Natural killer cell treated with Interleukin-12 subunit alpha and Interleukin-12 subunit beta and Interleukin-15 and Interleukin-18, amount 100 ng/mL, for 72 hours (primary cell): Measurements from ENCODE around the gene SYT7. TPM values are rescaled to one million over a fixed set of nuclear protein-coding genes. Genes with fewer than 3 reads are reported as not detected.

Experiments used
- ATAC-seq, 2 donors: fragments of 150-1000 bp; cut with Tn5 transposase in 1 of 2; sonication (Bioruptor Pico), chemical (Tn5 transposase) in 1 of 2; 2 replicates each; pipeline ENCODE4 v1.10.0; 2021
- DNase-seq: peaks from one replicate; pipeline ENCODE4 v3.0.0; 2022; ENCODE audit warnings: low spot score
- H3K27ac Mint-ChIP-seq, 2 donors: 1 replicate in 1 of 2; 2 replicates in 1 of 2; pipeline ENCODE4 v1.8.0; 2022; ENCODE audit warnings: mixed read lengths in 2 of 2, mild to moderate bottlenecking in 1 of 2, moderate library complexity in 1 of 2
- H3K27me3 Mint-ChIP-seq, 2 donors: 1 replicate in 1 of 2; 2 replicates in 1 of 2; pipeline ENCODE4 v1.8.0; 2022; ENCODE audit warnings: mixed read lengths in 2 of 2
- H3K36me3 Mint-ChIP-seq: one replicate; pipeline ENCODE4 v1.8.0; 2022; ENCODE audit warnings: mixed read lengths
- H3K4me1 Mint-ChIP-seq, 2 donors: 1 replicate in 1 of 2; 2 replicates in 1 of 2; pipeline ENCODE4 v1.8.0; 2022; ENCODE audit warnings: low read depth in 2 of 2, mixed read lengths in 2 of 2, mild to moderate bottlenecking in 1 of 2
- H3K4me3 Mint-ChIP-seq: one replicate; pipeline ENCODE4 v1.8.0; 2022; ENCODE audit warnings: mixed read lengths
- H3K9me3 Mint-ChIP-seq: 2 replicates; pipeline ENCODE4 v1.8.0; 2022; ENCODE audit warnings: mixed read lengths
- total RNA-seq, 2 donors: library from RNA; stranded (reverse); gene quantifications; one replicate each; pipeline ENCODE4 v1.2.3, GENCODE V29; 2022

The SYT7 gene
- total RNA-seq, 2 donors from 2014 or later: not detected

- Mint-ChIP-seq H3K36me3 (no peaks in the 10 kb centered on the region), H3K27ac (no peak overlapping the region), H3K4me1 (peaks cover 14 to 19% of the 10 kb centered on the region in 2 donors), H3K9me3 (no peaks in the 10 kb centered on the region), H3K4me3 (no peak overlapping the region), H3K27me3 (peaks cover 28 to 30% of the 10 kb centered on the region in 2 donors)
- ATAC-seq (no peak), DNase-seq (no peak)
These were observed 4.2 kb upstream of the SYT7 start for GRCh38 chr11:61585115-61585514.

GRCh38 chr11:61581931-61582330 lies 1.1 kb upstream of the SYT7 start:
- Mint-ChIP-seq H3K4me3 (peak overlapping the region; percentile 72), H3K27ac (peak overlapping the region in 1 of 2 donors; percentile 8), H3K27me3 (peaks cover 20 to 35% of the 10 kb centered on the region in 2 donors), H3K4me1 (peaks cover 9 to 12% of the 10 kb centered on the region in 2 donors), H3K36me3 (no peaks in the 10 kb centered on the region), H3K9me3 (no peaks in the 10 kb centered on the region)
- DNase-seq (no peak), ATAC-seq (no peak)

- no peaks in the 10 kb centered on the region for H3K36me3 Mint-ChIP-seq
- ATAC-seq (no peak), DNase-seq (no peak)
- H3K4me1 Mint-ChIP-seq: peaks cover 9 to 12% of the 10 kb centered on the region in 2 donors
- no peak overlapping the region for H3K27ac Mint-ChIP-seq
- peak overlapping the region; percentile 63 for H3K4me3 Mint-ChIP-seq
- H3K9me3 Mint-ChIP-seq: no peaks in the 10 kb centered on the region
- H3K27me3 Mint-ChIP-seq: peaks cover 20 to 32% of the 10 kb centered on the region in 2 donors
These were observed 496 bp downstream of the SYT7 start for GRCh38 chr11:61580271-61580888.

- peak overlapping the region in 1 of 2 donors; percentile 31 for H3K27ac Mint-ChIP-seq
- no peaks in the 10 kb centered on the region for H3K9me3 Mint-ChIP-seq
- no peaks in the 10 kb centered on the region for H3K36me3 Mint-ChIP-seq
- ATAC-seq (no peak), DNase-seq (no peak)
- peaks cover 20 to 34% of the 10 kb centered on the region in 2 donors for H3K27me3 Mint-ChIP-seq
- peak overlapping the region; percentile 63 for H3K4me3 Mint-ChIP-seq
- H3K4me1 Mint-ChIP-seq: peaks cover 12% of the 10 kb centered on the region in 2 donors
These were observed 1.1 kb downstream of the SYT7 start for GRCh38 chr11:61579676-61580270.

- H3K4me3 Mint-ChIP-seq: peak overlapping the region; percentile 63
- H3K4me1 Mint-ChIP-seq: peaks cover 12% of the 10 kb centered on the region in 2 donors
- DNase-seq: no peak
- H3K36me3 Mint-ChIP-seq: no peaks in the 10 kb centered on the region
- no peaks in the 10 kb centered on the region for H3K9me3 Mint-ChIP-seq
- peak overlapping the region in 1 of 2 donors; percentile 31 for H3K27ac Mint-ChIP-seq
- ATAC-seq: no peak
- H3K27me3 Mint-ChIP-seq: peaks cover 20 to 34% of the 10 kb centered on the region in 2 donors
These were observed 1.8 kb downstream of the SYT7 start for GRCh38 chr11:61578819-61579675.

GRCh38 chr11:61577383-61578118 lies 3.3 kb downstream of the SYT7 start:
- H3K4me1 Mint-ChIP-seq: peaks cover 11 to 12% of the 10 kb centered on the region in 2 donors
- H3K4me3 Mint-ChIP-seq: peak overlapping the region; percentile 46
- DNase-seq (no peak), ATAC-seq (no peak)
- H3K27me3 Mint-ChIP-seq: peaks cover 19 to 37% of the 10 kb centered on the region in 2 donors
- no peaks in the 10 kb centered on the region for H3K36me3 Mint-ChIP-seq
- H3K9me3 Mint-ChIP-seq: no peaks in the 10 kb centered on the region
- H3K27ac Mint-ChIP-seq: no peak overlapping the region

GRCh38 chr11:61575886-61576861 lies 4.7 kb downstream of the SYT7 start:
- no peaks in the 10 kb centered on the region for H3K36me3 Mint-ChIP-seq
- peaks cover 12 to 30% of the 10 kb centered on the region in 2 donors for H3K27me3 Mint-ChIP-seq
- no peaks in the 10 kb centered on the region for H3K9me3 Mint-ChIP-seq
- ATAC-seq (no peak), DNase-seq (no peak)
- no peak overlapping the region for H3K4me3 Mint-ChIP-seq
- H3K4me1 Mint-ChIP-seq: peaks cover 0 to 3% of the 10 kb centered on the region in 2 donors
- H3K27ac Mint-ChIP-seq: no peak overlapping the region

GRCh38 chr11:61574611-61575010 lies 6.3 kb downstream of the SYT7 start:
- DNase-seq (no peak), ATAC-seq (no peak)
- Mint-ChIP-seq H3K4me1 (peaks cover 0 to 3% of the 10 kb centered on the region in 2 donors), H3K27me3 (peaks cover 19 to 31% of the 10 kb centered on the region in 2 donors), H3K9me3 (no peaks in the 10 kb centered on the region), H3K4me3 (no peak overlapping the region), H3K36me3 (no peaks in the 10 kb centered on the region), H3K27ac (no peak overlapping the region)

GRCh38 chr11:61572913-61573312 lies 8.0 kb downstream of the SYT7 start:
- no peak for DNase-seq
- no peak for ATAC-seq
- H3K4me1 Mint-ChIP-seq: peaks cover 0 to 6% of the 10 kb centered on the region in 2 donors
- H3K27ac Mint-ChIP-seq: no peak overlapping the region
- H3K4me3 Mint-ChIP-seq: no peak overlapping the region
- H3K27me3 Mint-ChIP-seq: peaks cover 24 to 29% of the 10 kb centered on the region in 2 donors
- H3K36me3 Mint-ChIP-seq: no peaks in the 10 kb centered on the region
- H3K9me3 Mint-ChIP-seq: no peaks in the 10 kb centered on the region

GRCh38 chr11:61571869-61572268 lies 9.0 kb downstream of the SYT7 start:
- Mint-ChIP-seq H3K4me1 (peaks cover 0 to 10% of the 10 kb centered on the region in 2 donors), H3K36me3 (no peaks in the 10 kb centered on the region), H3K4me3 (no peak overlapping the region), H3K27me3 (peaks cover 23 to 29% of the 10 kb centered on the region in 2 donors), H3K9me3 (no peaks in the 10 kb centered on the region), H3K27ac (no peak overlapping the region)
- ATAC-seq: no peak
- DNase-seq: no peak

- ATAC-seq (no peak), DNase-seq (no peak)
- Mint-ChIP-seq H3K27me3 (peaks cover 23 to 29% of the 10 kb centered on the region in 2 donors), H3K4me3 (no peak overlapping the region), H3K36me3 (no peaks in the 10 kb centered on the region), H3K9me3 (no peaks in the 10 kb centered on the region), H3K4me1 (peaks cover 0 to 10% of the 10 kb centered on the region in 2 donors), H3K27ac (no peak overlapping the region)
These were observed 9.5 kb downstream of the SYT7 start for GRCh38 chr11:61571337-61571736.

GRCh38 chr11:61569701-61570100 lies 11.2 kb downstream of the SYT7 start:
- Mint-ChIP-seq H3K27me3 (peaks cover 27 to 37% of the 10 kb centered on the region in 2 donors), H3K9me3 (no peaks in the 10 kb centered on the region), H3K27ac (no peak overlapping the region), H3K36me3 (no peaks in the 10 kb centered on the region), H3K4me3 (no peak overlapping the region), H3K4me1 (peaks cover 0 to 7% of the 10 kb centered on the region in 2 donors)
- DNase-seq: no peak
- no peak for ATAC-seq
